A673 (cell line): ENCODE data around the gene GBF1. TPM values are rescaled to one million over a fixed set of nuclear protein-coding genes. Genes with fewer than 3 reads are reported as not detected.

ENCODE experiments used
- BruUV-seq: library from RNA; stranded (reverse); fragments of 400-500 nt; replicated peaks from 2 replicates; lab custom pipeline; 2021; lab: Mats Ljungman, UMichigan
- CTCF ChIA-PET: fragments of 300-600 bp; sonication (Branson Sonifier 250); formaldehyde crosslinking; loops from one replicate; lab custom pipeline; 2022; ENCODE audit warnings: antibody characterized with exemption; lab: Charles Lee
- POLR2A ChIA-PET: fragments of 300-600 bp; sonication (Branson Sonifier 250); formaldehyde crosslinking; loops from one replicate; lab custom pipeline; 2022; ENCODE audit warnings: antibody characterized with exemption; ENCODE audit not compliant: low non-redundant PET; lab: Charles Lee
- DNase-seq: peaks from one replicate; pipeline ENCODE4 v3.0.0-alpha.2; 2015; ENCODE audit warnings: low spot score
- H3K27ac ChIP-seq: fragments of 200-600 bp; sonication (generic); 2 replicates; pipeline ENCODE4 v1.5.1; 2016; ENCODE audit warnings: mixed run types, low read depth, mild to moderate bottlenecking, mixed read lengths, antibody characterized with exemption, low read length; ENCODE audit not compliant: poor library complexity, severe bottlenecking
- H3K27me3 ChIP-seq: fragments of 200-600 bp; sonication (generic); replicated peaks from 2 replicates; pipeline ENCODE4 v1.6.1; 2017; ENCODE audit warnings: mixed run types, low read depth, mild to moderate bottlenecking, mixed read lengths, antibody characterized with exemption, low read length; ENCODE audit not compliant: insufficient read depth, poor library complexity
- H3K36me3 ChIP-seq: fragments of 200-600 bp; sonication (generic); 2 replicates; pipeline ENCODE4 v1.6.1; 2016; ENCODE audit warnings: mixed run types, mild to moderate bottlenecking, mixed read lengths, antibody characterized with exemption, low read length; ENCODE audit not compliant: insufficient read depth, poor library complexity, severe bottlenecking
- H3K4me1 ChIP-seq: fragments of 200-600 bp; sonication (generic); 2 replicates; pipeline ENCODE4 v1.6.1; 2017; ENCODE audit warnings: mixed run types, mild to moderate bottlenecking, mixed read lengths, antibody characterized with exemption, low read length; ENCODE audit not compliant: insufficient read depth, poor library complexity, severe bottlenecking
- H3K4me3 ChIP-seq: fragments of 200-600 bp; sonication (generic); 2 replicates; pipeline ENCODE4 v1.5.1; 2016; ENCODE audit warnings: low read depth, mixed run types, mild to moderate bottlenecking, mixed read lengths, low read length; ENCODE audit not compliant: poor library complexity, severe bottlenecking
- H3K9me3 ChIP-seq: fragments of 200-600 bp; sonication (generic); 2 replicates; pipeline ENCODE4 v1.6.1; 2016; ENCODE audit warnings: mixed run types, low read depth, mild to moderate bottlenecking, mixed read lengths, antibody characterized with exemption, low read length; ENCODE audit not compliant: poor library complexity, severe bottlenecking
- EZH2 ChIP-seq: fragments of 200-600 bp; sonication (generic); IDR thresholded peaks from 2 replicates; pipeline ENCODE4 v1.6.1; 2017; ENCODE audit warnings: borderline replicate concordance, low read depth, mild to moderate bottlenecking, mixed read lengths, antibody characterized with exemption, low read length; ENCODE audit not compliant: poor library complexity, severe bottlenecking
- intact Hi-C: fragments of 100-400 bp; cut with micrococcal nuclease; formaldehyde crosslinking; loops from one replicate; pipeline ENCODE4 v1.10.0; 2022; ENCODE audit not compliant: unreplicated experiment
- total RNA-seq: library from RNA; stranded (reverse); gene quantifications from 2 replicates; pipeline ENCODE4 v1.2.3, GENCODE V29; 2021
- TF ChIP-seq, protein P1 (sequence below): fragments of 300-800, 200-600 bp; sonication (generic); conservative IDR thresholded peaks from 2 replicates; pipeline ENCODE4 v1.5.1; 2017; ENCODE audit warnings: low read depth, mild to moderate bottlenecking, antibody characterized with exemption, low read length, moderate library complexity, mixed read lengths

The GBF1 gene
- total RNA-seq, 1 experiment from 2014 or later: 50.0 TPM

- Histone ChIP-seq H3K36me3 (no peaks in the 10 kb centered on the region), H3K27ac (peak overlapping the region; percentile 90), H3K4me1 (peaks cover 9% of the 10 kb centered on the region), H3K4me3 (peak overlapping the region; percentile 73), H3K27me3 (no peaks in the 10 kb centered on the region), H3K9me3 (no peaks in the 10 kb centered on the region)
- TF ChIP-seq EZH2: no peak
- TF ChIP-seq, protein P1, sequence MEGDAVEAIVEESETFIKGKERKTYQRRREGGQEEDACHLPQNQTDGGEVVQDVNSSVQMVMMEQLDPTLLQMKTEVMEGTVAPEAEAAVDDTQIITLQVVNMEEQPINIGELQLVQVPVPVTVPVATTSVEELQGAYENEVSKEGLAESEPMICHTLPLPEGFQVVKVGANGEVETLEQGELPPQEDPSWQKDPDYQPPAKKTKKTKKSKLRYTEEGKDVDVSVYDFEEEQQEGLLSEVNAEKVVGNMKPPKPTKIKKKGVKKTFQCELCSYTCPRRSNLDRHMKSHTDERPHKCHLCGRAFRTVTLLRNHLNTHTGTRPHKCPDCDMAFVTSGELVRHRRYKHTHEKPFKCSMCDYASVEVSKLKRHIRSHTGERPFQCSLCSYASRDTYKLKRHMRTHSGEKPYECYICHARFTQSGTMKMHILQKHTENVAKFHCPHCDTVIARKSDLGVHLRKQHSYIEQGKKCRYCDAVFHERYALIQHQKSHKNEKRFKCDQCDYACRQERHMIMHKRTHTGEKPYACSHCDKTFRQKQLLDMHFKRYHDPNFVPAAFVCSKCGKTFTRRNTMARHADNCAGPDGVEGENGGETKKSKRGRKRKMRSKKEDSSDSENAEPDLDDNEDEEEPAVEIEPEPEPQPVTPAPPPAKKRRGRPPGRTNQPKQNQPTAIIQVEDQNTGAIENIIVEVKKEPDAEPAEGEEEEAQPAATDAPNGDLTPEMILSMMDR: no peak
- intact Hi-C loops: loop anchor here (1.0 to 10.0 kb wide), 5 partner anchors 84 to 250 kb away; partner anchors contain the start of gene TRIM8
- BruUV-seq: no TSS peak
- peak; percentile 61 for DNase-seq
- ChIA-PET POLR2A (interaction anchor here (0.6 kb wide), 1 partner anchor 532 kb away, joined by 8 read pairs; no protein-coding TSS in a partner anchor), CTCF (interaction anchor here (0.6 to 2.9 kb wide), 3 partner anchors 10 to 226 kb away, joined by 3 to 13 read pairs (median 4); no protein-coding TSS in a partner anchor)
Measured at GRCh38 chr10:102394801-102395399, 149.6 kb downstream of the GBF1 start.

DNA sequence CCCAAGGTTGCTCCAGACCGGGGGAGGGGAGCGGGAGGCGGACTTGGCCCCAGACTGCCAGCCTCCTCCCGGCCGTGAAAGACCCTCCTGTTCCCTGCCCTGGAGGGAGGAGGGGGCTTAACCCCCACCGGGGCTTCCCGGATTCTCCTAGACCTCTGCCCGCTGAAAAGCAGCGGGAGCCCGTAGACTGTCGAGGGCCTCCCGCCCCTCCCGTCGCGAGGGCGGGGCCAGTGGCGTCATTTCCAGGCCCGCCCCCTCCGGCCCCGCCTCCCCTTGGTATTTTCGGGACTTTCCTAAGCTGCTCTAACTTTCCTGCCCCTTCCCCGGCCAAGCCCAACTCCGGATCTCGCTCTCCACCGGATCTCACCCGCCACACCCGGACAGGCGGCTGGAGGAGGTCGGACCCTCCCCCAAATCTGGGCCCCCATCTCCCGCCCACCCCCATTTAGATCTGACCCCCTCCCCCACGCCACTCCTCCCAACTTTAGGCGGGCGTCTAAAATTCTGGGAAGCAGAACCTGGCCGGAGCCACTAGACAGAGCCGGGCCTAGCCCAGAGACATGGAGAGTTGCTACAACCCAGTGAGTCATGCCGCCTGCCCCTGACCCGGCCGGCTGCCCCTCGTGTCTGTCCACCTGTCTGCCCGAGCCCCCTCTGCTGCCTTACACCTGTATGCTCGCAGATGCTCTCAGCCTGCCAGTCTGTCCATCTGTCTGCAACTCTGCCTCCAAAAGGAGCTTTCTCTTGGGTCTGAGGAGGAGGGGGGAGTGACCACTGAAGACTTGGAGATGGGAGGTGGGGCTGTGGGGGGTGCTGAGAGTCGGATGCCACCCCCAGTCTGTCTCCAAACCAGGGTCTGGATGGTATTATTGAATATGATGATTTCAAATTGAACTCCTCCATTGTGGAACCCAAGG lies 150.3 kb downstream of the GBF1 start, which contains the start of gene NFKB2:
Gene NFKB2 (plus strand): TSS at position 306 of the 917 bp plus-strand sequence. CDS start 255 bp downstream, at position 561.
- BruUV-seq: no TSS peak
- TF ChIP-seq, protein P1: no peak
- TF ChIP-seq EZH2: no peak
- intact Hi-C loops: loop anchor here (5.0 to 10.0 kb wide), 3 partner anchors 163 to 249 kb away; partner anchors contain the start of gene TRIM8
- H3K4me3 ChIP-seq: peak within 1 kb of the TSS; percentile 73
- peaks cover 9% of the 10 kb centered on the region for H3K4me1 ChIP-seq
- H3K36me3 ChIP-seq: no peaks in the 10 kb centered on the region
- H3K27me3 ChIP-seq: no peaks in the 10 kb centered on the region
- ChIA-PET CTCF (interaction anchor here (0.6 to 2.9 kb wide), 2 partner anchors 10 to 227 kb away, joined by 3 to 13 read pairs; no protein-coding TSS in a partner anchor), POLR2A (interaction anchor here (0.6 kb wide), 2 partner anchors 236 to 532 kb away, joined by 3 to 8 read pairs; no protein-coding TSS in a partner anchor)
- peak within 1 kb of the TSS; percentile 90 for H3K27ac ChIP-seq
- DNase-seq: peak; percentile 90
- H3K9me3 ChIP-seq: no peaks in the 10 kb centered on the region

DNA sequence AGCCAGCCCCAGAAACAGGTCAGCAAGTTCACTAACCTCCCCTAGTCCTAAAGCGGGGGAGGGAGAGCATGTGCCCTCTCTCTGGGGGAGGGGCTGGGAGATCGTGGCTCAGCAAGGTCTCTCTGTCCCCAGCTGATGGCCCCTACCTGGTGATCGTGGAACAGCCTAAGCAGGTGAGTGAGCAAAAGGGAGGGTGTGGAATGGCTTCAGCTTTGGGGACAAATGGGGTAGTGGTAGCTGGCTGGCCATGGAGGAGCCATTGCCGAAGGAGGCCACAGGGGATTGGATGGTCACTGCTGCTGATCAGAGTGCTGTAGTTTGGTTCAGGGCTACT lies 151.0 kb downstream of the GBF1 start:
- intact Hi-C loops: loop anchor here (5.0 to 10.0 kb wide), 3 partner anchors 164 to 249 kb away; partner anchors contain the start of gene TRIM8
- peak overlapping the region; percentile 73 for H3K4me3 ChIP-seq
- TF ChIP-seq, protein P1: no peak
- no peak for TF ChIP-seq EZH2
- no peak for DNase-seq
- peaks cover 9% of the 10 kb centered on the region for H3K4me1 ChIP-seq
- peak overlapping the region; percentile 90 for H3K27ac ChIP-seq
- POLR2A ChIA-PET: no interaction called here
- BruUV-seq: TSS peak; percentile 39
- CTCF ChIA-PET: no interaction called here
- H3K36me3 ChIP-seq: no peaks in the 10 kb centered on the region
- no peaks in the 10 kb centered on the region for H3K9me3 ChIP-seq
- no peaks in the 10 kb centered on the region for H3K27me3 ChIP-seq
